SKM-1 treated with dmso at 0.1 percent for 144 hours (cell line): Measurements from ENCODE around the gene SLC38A8.

Experiments
- DNase-seq: peaks from one replicate; lab custom pipeline; 2025; ENCODE audit not compliant: unreplicated experiment; lab: John Stamatoyannopoulos, UW

Gene SLC38A8

GRCh38 chr16:84003038-84003437, 39.6 kb downstream of the SLC38A8 start:
- no peak for DNase-seq

GRCh38 chr16:84001726-84002125, 40.9 kb downstream of the SLC38A8 start:
- DNase-seq = no peak

- DNase-seq = no peak
Measured at GRCh38 chr16:84000989-84001642, 41.5 kb downstream of the SLC38A8 start.

- no peak for DNase-seq
Measured at GRCh38 chr16:83998091-83998490, 44.5 kb downstream of the SLC38A8 start.

GRCh38 chr16:83996481-83997252, 45.9 kb downstream of the SLC38A8 start:
- DNase-seq = no peak

GRCh38 chr16:83995754-83996153, 46.8 kb downstream of the SLC38A8 start:
- no peak for DNase-seq

GRCh38 chr16:83994703-83995102, 47.9 kb downstream of the SLC38A8 start:
- no peak for DNase-seq

- DNase-seq = peak; percentile 90
Measured at GRCh38 chr16:83994087-83994486, 48.5 kb downstream of the SLC38A8 start.

- no peak for DNase-seq
Measured at GRCh38 chr16:83992624-83993023, 50.0 kb downstream of the SLC38A8 start.

- DNase-seq = no peak
Measured at GRCh38 chr16:83990492-83990891, 52.1 kb downstream of the SLC38A8 start.

GRCh38 chr16:83989300-83989699, 53.3 kb downstream of the SLC38A8 start:
- DNase-seq = no peak

GRCh38 chr16:83983491-83983890, 59.1 kb downstream of the SLC38A8 start:
- DNase-seq = no peak

- DNase-seq = no peak
Measured at GRCh38 chr16:83981799-83982198, 60.8 kb downstream of the SLC38A8 start.

- no peak for DNase-seq
Measured at GRCh38 chr16:83980794-83981193, 61.8 kb downstream of the SLC38A8 start.

- DNase-seq = no peak
Measured at GRCh38 chr16:83979441-83979840, 63.2 kb downstream of the SLC38A8 start.

GRCh38 chr16:83978401-83978904, 64.1 kb downstream of the SLC38A8 start:
- DNase-seq = no peak

GRCh38 chr16:83977056-83977815, 65.4 kb downstream of the SLC38A8 start:
- no peak for DNase-seq

- DNase-seq = no peak
Measured at GRCh38 chr16:83975590-83976260, 66.9 kb downstream of the SLC38A8 start.

GRCh38 chr16:83974475-83974874, 68.1 kb downstream of the SLC38A8 start:
- DNase-seq = no peak

- DNase-seq = no peak
Measured at GRCh38 chr16:83973581-83974385, 68.8 kb downstream of the SLC38A8 start.
